Urinary bladder (tissue), 4 donors: ENCODE results near the gene CD27. TPM values are rescaled to one million over a fixed set of nuclear protein-coding genes. Genes with fewer than 3 reads are reported as not detected.
"Not testable (repeated sequence)": the region's sequence is repeated elsewhere in the genome, so short reads cannot be mapped to it uniquely, and the experiment has no call there.

ENCODE experiments used
- DNase-seq: peaks from one replicate; pipeline ENCODE4 v3.0.0-alpha.2; 2015; ENCODE audit errors: extremely low spot score
- H3K27ac ChIP-seq: one replicate; pipeline ENCODE4 v1.5.1; 2013; ENCODE audit warnings: low read depth, mild to moderate bottlenecking, moderate library complexity
- H3K36me3 ChIP-seq: one replicate; pipeline ENCODE4 v1.6.1; 2013; ENCODE audit warnings: mild to moderate bottlenecking, moderate library complexity; ENCODE audit not compliant: insufficient read depth
- H3K4me1 ChIP-seq: one replicate; pipeline ENCODE4 v1.6.1; 2013; ENCODE audit warnings: mild to moderate bottlenecking, moderate library complexity; ENCODE audit not compliant: insufficient read depth
- H3K4me3 ChIP-seq: one replicate; pipeline ENCODE4 v1.5.1; 2013; ENCODE audit warnings: low read depth, low read length
- WGBS: extraction: QIAGEN DNeasy Blood & Tissue Kit; methylation state at CpG from one replicate; pipeline ENCODE4 v1.1.7; 2013; 5-methylcytosine and 5-hydroxymethylcytosine counted together
- polyA plus RNA-seq: library from polyadenylated mRNA; stranded (reverse); fragments of 200-250 nt; gene quantifications from one replicate; pipeline ENCODE4 v1.2.3, GENCODE V29; 2013
- total RNA-seq: library from RNA; depleted of rRNA; stranded (reverse); fragments of >200 nt; gene quantifications from one replicate; pipeline ENCODE4 v1.2.3, GENCODE V29; 2014
- donor health status: healthy with polysubstance abuse.
- donor health status: healthy.

CD27 gene
- total and polyA plus RNA-seq, 2 donors: 0.26 to 1.7 TPM

DNA sequence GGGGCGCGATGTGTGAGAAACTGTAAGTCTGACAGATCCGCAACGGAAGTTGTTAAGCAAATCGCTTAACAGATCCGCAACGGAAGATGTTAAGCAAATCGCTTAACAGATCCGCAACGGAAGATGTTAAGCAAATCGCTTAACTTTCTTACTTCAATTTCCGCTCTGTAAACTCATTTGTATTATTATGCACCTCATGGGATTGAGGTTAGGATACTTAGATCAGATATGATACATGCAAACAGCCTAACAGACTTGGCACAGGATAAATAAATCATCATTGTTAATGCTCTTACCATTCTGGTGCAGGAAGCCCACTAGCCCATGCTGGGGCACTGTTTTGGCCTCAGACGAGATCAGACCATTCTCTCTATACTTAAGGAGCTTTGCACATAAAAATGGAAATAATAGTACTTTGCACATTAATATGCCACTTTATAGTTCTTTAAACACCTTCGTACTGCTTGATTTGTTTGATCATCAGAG is 49.5 kb downstream of the CD27 start:
- DNase-seq: no peak
- Histone ChIP-seq H3K36me3 (peaks cover 2% of the 10 kb centered on the region), H3K4me3 (peak overlapping the region; percentile 61), H3K4me1 (no peaks in the 10 kb centered on the region), H3K27ac (no peak overlapping the region)
- 1% methylated on average over 14 of the region's 14 CpGs for WGBS

DNA sequence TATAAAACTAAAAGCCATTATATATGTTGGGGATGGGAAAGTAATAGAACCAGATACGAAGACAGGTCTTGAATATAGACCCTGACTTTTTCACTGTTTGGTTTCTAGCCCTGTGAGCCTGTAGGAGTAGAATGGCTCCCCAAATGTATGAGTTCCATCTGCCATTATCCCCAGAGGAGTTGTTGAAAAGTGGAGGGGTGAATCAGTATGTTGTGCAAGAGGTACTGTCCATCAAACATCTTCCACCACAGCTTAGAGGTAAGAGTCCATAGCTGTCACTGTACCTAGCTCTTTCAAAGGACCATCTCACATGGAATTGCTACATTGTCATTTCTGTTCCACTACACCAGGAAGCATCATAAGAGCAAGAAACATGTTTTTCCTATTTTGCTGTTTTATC is 50.2 kb downstream of the CD27 start:
- Histone ChIP-seq H3K36me3 (peaks cover 2% of the 10 kb centered on the region), H3K4me1 (no peaks in the 10 kb centered on the region), H3K27ac (no peak overlapping the region), H3K4me3 (no peak overlapping the region)
- WGBS: 37% methylated on average over 1 of the region's 1 CpG
- DNase-seq: no peak

DNA sequence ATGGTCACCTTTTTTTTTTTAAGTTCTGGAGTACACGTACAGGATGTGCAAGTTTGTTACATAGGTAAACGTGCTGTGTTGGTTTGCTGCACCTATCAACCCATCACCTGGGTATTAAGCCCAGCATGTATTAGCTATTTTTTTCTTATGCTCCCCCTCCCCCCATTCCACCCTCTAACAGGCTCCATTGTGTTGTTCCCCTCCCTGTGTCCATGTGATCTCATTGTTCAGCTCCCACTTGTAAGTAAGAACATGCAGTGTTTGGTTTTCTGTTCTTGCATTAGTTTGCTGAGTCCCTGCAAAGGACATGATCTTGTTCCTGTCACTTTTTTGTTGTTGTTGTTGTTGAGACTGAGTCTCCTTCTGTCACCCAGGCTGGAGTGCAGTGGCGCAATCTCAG is 52.5 kb downstream of the CD27 start:
- H3K4me1 ChIP-seq, H3K36me3 ChIP-seq, H3K4me3 ChIP-seq, DNase-seq, H3K27ac ChIP-seq: not testable (repeated sequence)
- WGBS: 74% methylated on average over 3 of the region's 3 CpGs

DNA sequence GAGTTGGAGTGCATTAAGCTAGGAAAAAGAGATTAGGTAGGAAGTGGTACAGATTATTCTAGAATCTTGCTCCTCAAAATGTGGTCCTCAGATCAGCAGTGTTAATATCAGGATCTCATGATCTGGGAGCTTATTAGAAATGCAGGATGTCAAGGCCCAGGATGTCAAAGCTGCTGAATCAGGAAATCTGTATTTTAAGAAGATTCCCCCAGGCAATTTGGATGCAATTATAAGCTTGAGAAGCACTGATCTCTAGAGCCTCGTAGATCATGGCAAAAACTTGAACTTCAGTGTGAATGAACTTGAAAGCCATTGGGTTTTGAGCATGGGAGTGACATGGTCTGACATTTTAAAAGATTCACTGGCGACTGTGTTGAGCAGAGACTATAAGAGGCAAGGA is 55.7 kb downstream of the CD27 start:
- no peaks in the 10 kb centered on the region for H3K4me1 ChIP-seq
- WGBS: 90% methylated on average over 2 of the region's 2 CpGs
- peaks cover 4% of the 10 kb centered on the region for H3K36me3 ChIP-seq

More for the DNA sequence above, 55.7 kb downstream of the CD27 start:
- Histone ChIP-seq H3K27ac (no peak overlapping the region), H3K4me3 (no peak overlapping the region)
- no peak for DNase-seq

Other genes with a start within 250 kb of the CD27 start
- gene CD9, start 244.6 kb upstream of the CD27 start, total RNA-seq: 215 TPM
- gene CD9, start 244.6 kb upstream of the CD27 start, polyA plus RNA-seq: 554 TPM
- 6.2 TPM for gene PLEKHG6, start 134.3 kb upstream of the CD27 start, total RNA-seq
- gene PLEKHG6, start 134.3 kb upstream of the CD27 start, polyA plus RNA-seq: 9.6 TPM
- 56.1 TPM for gene TNFRSF1A, start 102.9 kb upstream of the CD27 start, total RNA-seq
- 223 TPM for gene TNFRSF1A, start 102.9 kb upstream of the CD27 start, polyA plus RNA-seq
- gene SCNN1A, start 69.4 kb upstream of the CD27 start, total RNA-seq: 5.7 TPM
- gene SCNN1A, start 69.4 kb upstream of the CD27 start, polyA plus RNA-seq: 10.4 TPM
- gene LTBR, start 60.8 kb upstream of the CD27 start, total RNA-seq: 29.6 TPM
- gene LTBR, start 60.8 kb upstream of the CD27 start, polyA plus RNA-seq: 126 TPM
- gene TAPBPL, start 7.1 kb downstream of the CD27 start, total RNA-seq: 11.1 TPM
- gene TAPBPL, start 7.1 kb downstream of the CD27 start, polyA plus RNA-seq: 21.8 TPM
- 11.5 TPM for gene VAMP1, start 25.7 kb downstream of the CD27 start, total RNA-seq
- 16.7 TPM for gene VAMP1, start 25.7 kb downstream of the CD27 start, polyA plus RNA-seq
- gene MRPL51, start 48.3 kb downstream of the CD27 start, total RNA-seq: 77.0 TPM
- gene MRPL51, start 48.3 kb downstream of the CD27 start, polyA plus RNA-seq: 85.6 TPM
- 30.2 TPM for gene NCAPD2, start 49.1 kb downstream of the CD27 start, total RNA-seq
- 19.0 TPM for gene NCAPD2, start 49.1 kb downstream of the CD27 start, polyA plus RNA-seq
- 1,141 TPM for gene GAPDH, start 89.6 kb downstream of the CD27 start, total RNA-seq
- gene GAPDH, start 89.6 kb downstream of the CD27 start, polyA plus RNA-seq: 3,231 TPM
- 9.7 TPM for gene IFFO1, start 111.1 kb downstream of the CD27 start, total RNA-seq
- 31.4 TPM for gene IFFO1, start 111.1 kb downstream of the CD27 start, polyA plus RNA-seq
- gene NOP2, start 123.3 kb downstream of the CD27 start, total RNA-seq: 9.0 TPM
- gene NOP2, start 123.3 kb downstream of the CD27 start, polyA plus RNA-seq: 18.7 TPM
- gene CHD4, start 162.4 kb downstream of the CD27 start, total RNA-seq: 142 TPM
- 135 TPM for gene CHD4, start 162.4 kb downstream of the CD27 start, polyA plus RNA-seq
- 1.7 TPM for gene LPAR5, start 191.0 kb downstream of the CD27 start, total RNA-seq
- 2.2 TPM for gene LPAR5, start 191.0 kb downstream of the CD27 start, polyA plus RNA-seq
- 1.1 TPM for gene ACRBP, start 202.5 kb downstream of the CD27 start, total RNA-seq
- 1.0 TPM for gene ACRBP, start 202.5 kb downstream of the CD27 start, polyA plus RNA-seq
- gene ING4, start 218.2 kb downstream of the CD27 start, total RNA-seq: 66.2 TPM
- 66.4 TPM for gene ING4, start 218.2 kb downstream of the CD27 start, polyA plus RNA-seq
- gene ZNF384, start 244.4 kb downstream of the CD27 start, total RNA-seq: 19.9 TPM
- 49.0 TPM for gene ZNF384, start 244.4 kb downstream of the CD27 start, polyA plus RNA-seq